HFFc6 (cell line): ENCODE data around the gene FRMD4A. TPM values are rescaled to one million over a fixed set of nuclear protein-coding genes. Genes with fewer than 3 reads are reported as not detected.
"Not testable (repeated sequence)": the region's sequence is repeated elsewhere in the genome, so short reads cannot be mapped to it uniquely, and the experiment has no call there.

ENCODE experiments used
- DNase-seq: peaks from one replicate; pipeline ENCODE4 v3.0.0-alpha.2; 2018
- H3K27ac Mint-ChIP-seq: 2 replicates; pipeline ENCODE4 v1.8.0; 2020; ENCODE audit warnings: mild to moderate bottlenecking, mixed read lengths
- H3K27me3 Mint-ChIP-seq: 2 replicates; pipeline ENCODE4 v1.8.0; 2021; ENCODE audit warnings: mild to moderate bottlenecking, moderate library complexity, mixed read lengths; ENCODE audit not compliant: insufficient read depth
- H3K36me3 Mint-ChIP-seq: 2 replicates; pipeline ENCODE4 v1.8.0; 2021; ENCODE audit warnings: low read depth, mixed read lengths
- H3K4me1 Mint-ChIP-seq: 2 replicates; pipeline ENCODE4 v1.8.0; 2020; ENCODE audit warnings: low read depth, mixed read lengths
- H3K4me3 Mint-ChIP-seq: 2 replicates; pipeline ENCODE4 v1.8.0; 2020; ENCODE audit warnings: mild to moderate bottlenecking, moderate library complexity, mixed read lengths
- H3K9me3 Mint-ChIP-seq: 2 replicates; pipeline ENCODE4 v1.8.0; 2020; ENCODE audit warnings: mild to moderate bottlenecking, mixed read lengths
- CTCF ChIP-seq: fragments of 200-600 bp; sonication (generic); IDR thresholded peaks from 2 replicates; pipeline ENCODE4 v1.5.0; 2021; ENCODE audit warnings: antibody characterized with exemption, mild to moderate bottlenecking
- total RNA-seq, 6 experiments: library from RNA; stranded (reverse); fragmentation: NEBNext Ultra II Directional; extraction: Animal tissue kit (Norgen Biotek cat#: 25700); gene quantifications; 2 replicates in 1 of 6; 3 replicates in 5 of 6; pipeline ENCODE4 v1.2.3, GENCODE V29; 2021

Gene FRMD4A
- total RNA-seq, 6 experiments from 2014 or later = 76.7 to 117 (median 92.3) TPM

GRCh38 chr10:14048930-14049613 lies 281.7 kb downstream of the FRMD4A start:
- no peak for DNase-seq
- peaks cover 15% of the 10 kb centered on the region for H3K4me1 Mint-ChIP-seq
- H3K36me3 Mint-ChIP-seq = peaks cover 11% of the 10 kb centered on the region; the same call in 1 of the 2 replicates
- H3K27me3 Mint-ChIP-seq = peaks cover 7% of the 10 kb centered on the region; the same call in 1 of the 2 replicates
- TF ChIP-seq CTCF = no peak
- H3K4me3 Mint-ChIP-seq = no peak overlapping the region
- H3K27ac Mint-ChIP-seq = no peak overlapping the region
- H3K9me3 Mint-ChIP-seq = peaks cover 8% of the 10 kb centered on the region; the same call in 1 of the 2 replicates

- H3K4me3 Mint-ChIP-seq = no peak overlapping the region
- no peak for TF ChIP-seq CTCF
- no peak for DNase-seq
- peaks cover 3% of the 10 kb centered on the region; the same call in 1 of the 2 replicates for H3K27me3 Mint-ChIP-seq
- H3K36me3 Mint-ChIP-seq = peaks cover 7% of the 10 kb centered on the region; the same call in 1 of the 2 replicates
- peak overlapping the region; percentile 33; the same call in 1 of the 2 replicates for H3K27ac Mint-ChIP-seq
- H3K4me1 Mint-ChIP-seq = peaks cover 15% of the 10 kb centered on the region
- peaks cover 8% of the 10 kb centered on the region; the same call in 1 of the 2 replicates for H3K9me3 Mint-ChIP-seq
These were observed 283.3 kb downstream of the FRMD4A start for GRCh38 chr10:14047431-14047830.

GRCh38 chr10:14042051-14042450 lies 288.7 kb downstream of the FRMD4A start:
- H3K36me3 Mint-ChIP-seq, H3K27me3 Mint-ChIP-seq, H3K4me3 Mint-ChIP-seq, DNase-seq, H3K27ac Mint-ChIP-seq, H3K9me3 Mint-ChIP-seq: not testable (repeated sequence)
- peaks cover 31% of the 10 kb centered on the region for H3K4me1 Mint-ChIP-seq

GRCh38 chr10:14040787-14041631 lies 289.7 kb downstream of the FRMD4A start:
- no peak for TF ChIP-seq CTCF
- Mint-ChIP-seq H3K27ac (peak overlapping the region; percentile 63), H3K9me3 (no peaks in the 10 kb centered on the region), H3K27me3 (no peaks in the 10 kb centered on the region), H3K36me3 (no peaks in the 10 kb centered on the region), H3K4me1 (peaks cover 28% of the 10 kb centered on the region), H3K4me3 (no peak overlapping the region)
- DNase-seq = no peak

- DNase-seq = peak; percentile 86
- Mint-ChIP-seq H3K4me1 (peaks cover 28% of the 10 kb centered on the region), H3K27me3 (no peaks in the 10 kb centered on the region), H3K27ac (peak overlapping the region; percentile 63), H3K4me3 (peak overlapping the region; percentile 52), H3K9me3 (no peaks in the 10 kb centered on the region), H3K36me3 (no peaks in the 10 kb centered on the region)
- TF ChIP-seq CTCF = no peak
These were observed 290.6 kb downstream of the FRMD4A start for GRCh38 chr10:14039968-14040668.
